Measurements from ENCODE around the gene ZMYND10.
"Not testable (repeated sequence)": the region's sequence is repeated elsewhere in the genome, so short reads cannot be mapped to it uniquely, and the experiment has no call there.

The ZMYND10 gene

GRCh38 chr3:50319894-50320625 is 25.5 kb downstream of the ZMYND10 start:
- Mint-ChIP-seq H3K27ac (no peak overlapping the region), H3K27me3 (ENCODE audit: low read depth) (no peaks in the 10 kb centered on the region), H3K9me3 (no peaks in the 10 kb centered on the region), H3K36me3 (ENCODE audit: low read depth) (peaks cover 7% of the 10 kb centered on the region), H3K4me3 (peak overlapping the region; percentile 90), H3K4me1 (ENCODE audit: low read depth) (peaks cover 36% of the 10 kb centered on the region)

DNA sequence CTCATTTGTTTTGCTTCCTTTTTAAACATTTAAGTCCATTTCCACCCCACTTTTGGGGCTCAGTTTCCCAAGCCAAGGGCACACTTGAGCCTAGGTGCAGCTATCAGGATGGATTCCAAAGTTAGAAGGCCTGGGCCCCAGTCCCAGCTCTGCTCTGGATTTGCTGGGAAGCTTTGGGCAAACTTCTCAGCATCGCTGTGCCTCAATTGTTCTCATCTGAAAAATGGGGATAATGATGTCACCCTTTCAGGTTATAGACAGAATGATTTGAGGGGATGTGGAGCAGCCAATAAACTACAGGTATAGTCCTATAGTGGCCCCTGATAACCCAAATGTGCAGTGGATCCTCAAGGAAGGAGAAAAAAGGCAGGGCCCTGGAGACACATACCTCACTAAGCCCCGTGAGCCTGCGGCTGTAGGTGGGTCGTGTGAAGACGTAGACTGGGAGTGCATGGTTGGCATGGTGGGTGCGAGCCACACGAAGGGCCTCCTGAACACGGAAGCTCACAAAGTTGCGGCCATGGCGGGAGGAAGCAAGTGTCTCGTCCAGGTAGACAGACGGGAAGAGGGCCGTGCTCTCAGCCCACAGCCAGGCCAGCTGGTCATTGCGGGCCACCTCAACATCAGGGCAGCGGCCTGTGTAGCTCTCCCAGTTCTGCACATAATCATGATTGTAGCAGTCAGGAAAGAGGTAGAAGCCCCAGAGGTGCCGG is 26.2 kb downstream of the ZMYND10 start:
- H3K9me3 Mint-ChIP-seq: no peaks in the 10 kb centered on the region
- H3K4me3 Mint-ChIP-seq: no peak overlapping the region
- peaks cover 32% of the 10 kb centered on the region for H3K4me1 Mint-ChIP-seq (ENCODE audit: low read depth)
- no peaks in the 10 kb centered on the region for H3K27me3 Mint-ChIP-seq (ENCODE audit: low read depth)
- no peak overlapping the region for H3K27ac Mint-ChIP-seq
- peaks cover 5% of the 10 kb centered on the region for H3K36me3 Mint-ChIP-seq (ENCODE audit: low read depth)

GRCh38 chr3:50318615-50319014 is 26.9 kb downstream of the ZMYND10 start:
- peaks cover 32% of the 10 kb centered on the region for H3K4me1 Mint-ChIP-seq (ENCODE audit: low read depth)
- no peak overlapping the region for H3K27ac Mint-ChIP-seq
- no peaks in the 10 kb centered on the region for H3K27me3 Mint-ChIP-seq (ENCODE audit: low read depth)
- H3K36me3 Mint-ChIP-seq (ENCODE audit: low read depth): peaks cover 7% of the 10 kb centered on the region
- H3K9me3 Mint-ChIP-seq: no peaks in the 10 kb centered on the region
- peak overlapping the region; percentile 31 for H3K4me3 Mint-ChIP-seq

DNA sequence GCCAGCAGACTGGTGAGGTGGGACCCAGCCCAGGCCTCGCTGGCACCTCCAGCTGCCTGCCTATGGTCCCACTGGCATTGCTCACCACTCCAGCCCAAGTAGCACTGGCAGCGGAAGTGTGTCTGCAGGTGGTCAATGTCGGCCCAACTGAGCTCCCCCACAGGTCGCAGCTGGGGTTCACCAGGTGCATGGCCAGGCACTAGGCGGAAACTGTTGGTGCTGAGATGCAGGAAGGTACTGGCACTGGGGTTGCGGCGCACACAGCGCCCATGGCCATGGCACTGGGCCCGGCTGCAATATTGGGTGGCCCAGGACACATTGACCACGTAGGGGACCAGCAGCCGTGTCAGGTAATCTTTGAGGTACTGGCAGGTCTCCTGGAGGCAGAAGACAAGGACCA is 27.4 kb downstream of the ZMYND10 start:
- Mint-ChIP-seq H3K9me3 (no peaks in the 10 kb centered on the region), H3K27ac (no peak overlapping the region), H3K4me3 (no peak overlapping the region), H3K36me3 (ENCODE audit: low read depth) (peaks cover 7% of the 10 kb centered on the region), H3K4me1 (ENCODE audit: low read depth) (peaks cover 31% of the 10 kb centered on the region), H3K27me3 (ENCODE audit: low read depth) (no peaks in the 10 kb centered on the region)

GRCh38 chr3:50317300-50317699 is 28.2 kb downstream of the ZMYND10 start:
- H3K4me1 Mint-ChIP-seq (ENCODE audit: low read depth): peaks cover 31% of the 10 kb centered on the region
- no peak overlapping the region for H3K4me3 Mint-ChIP-seq
- H3K27me3 Mint-ChIP-seq (ENCODE audit: low read depth): no peaks in the 10 kb centered on the region
- H3K9me3 Mint-ChIP-seq: no peaks in the 10 kb centered on the region
- peaks cover 7% of the 10 kb centered on the region for H3K36me3 Mint-ChIP-seq (ENCODE audit: low read depth)
- no peak overlapping the region for H3K27ac Mint-ChIP-seq

DNA sequence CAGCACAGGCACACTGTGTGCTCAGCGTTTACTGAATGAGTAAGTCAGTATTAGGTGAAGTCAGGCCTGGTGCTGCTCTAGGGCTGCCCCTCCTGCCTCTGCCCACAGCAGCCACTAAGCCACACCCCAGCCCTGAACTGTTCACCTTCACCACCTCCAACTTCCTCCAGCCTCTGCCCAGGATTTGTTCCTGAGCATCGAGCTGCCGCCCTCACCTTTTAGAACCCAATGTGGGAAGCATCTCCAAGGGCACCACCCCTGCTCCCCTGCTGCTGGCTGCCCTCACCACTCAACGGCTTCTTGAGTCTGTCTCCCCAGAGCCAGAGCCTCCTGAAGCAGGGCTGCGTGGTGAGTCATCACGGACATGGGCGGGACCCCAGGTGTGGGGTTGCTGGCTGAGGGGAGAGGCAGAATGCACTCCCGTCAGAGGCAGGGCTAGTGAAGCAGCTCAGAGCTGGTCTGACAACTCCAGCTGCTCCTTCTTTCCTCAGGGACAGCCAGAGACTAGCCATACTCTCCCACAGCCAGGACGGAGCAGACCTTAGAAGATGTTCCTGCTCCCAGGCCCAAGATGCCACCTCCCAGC is 28.8 kb downstream of the ZMYND10 start:
- Mint-ChIP-seq H3K27me3 (ENCODE audit: low read depth) (no peaks in the 10 kb centered on the region), H3K4me3 (peak overlapping the region; percentile 10), H3K4me1 (ENCODE audit: low read depth) (peaks cover 31% of the 10 kb centered on the region), H3K9me3 (no peaks in the 10 kb centered on the region), H3K27ac (peak overlapping the region; percentile 71), H3K36me3 (ENCODE audit: low read depth) (peaks cover 7% of the 10 kb centered on the region)

GRCh38 chr3:50314816-50315215 is 30.7 kb downstream of the ZMYND10 start:
- no peak overlapping the region for H3K4me3 Mint-ChIP-seq
- peaks cover 24% of the 10 kb centered on the region for H3K4me1 Mint-ChIP-seq (ENCODE audit: low read depth)
- H3K36me3 Mint-ChIP-seq (ENCODE audit: low read depth): peaks cover 7% of the 10 kb centered on the region
- no peaks in the 10 kb centered on the region for H3K9me3 Mint-ChIP-seq
- H3K27me3 Mint-ChIP-seq (ENCODE audit: low read depth): no peaks in the 10 kb centered on the region
- peak overlapping the region; percentile 41 for H3K27ac Mint-ChIP-seq

DNA sequence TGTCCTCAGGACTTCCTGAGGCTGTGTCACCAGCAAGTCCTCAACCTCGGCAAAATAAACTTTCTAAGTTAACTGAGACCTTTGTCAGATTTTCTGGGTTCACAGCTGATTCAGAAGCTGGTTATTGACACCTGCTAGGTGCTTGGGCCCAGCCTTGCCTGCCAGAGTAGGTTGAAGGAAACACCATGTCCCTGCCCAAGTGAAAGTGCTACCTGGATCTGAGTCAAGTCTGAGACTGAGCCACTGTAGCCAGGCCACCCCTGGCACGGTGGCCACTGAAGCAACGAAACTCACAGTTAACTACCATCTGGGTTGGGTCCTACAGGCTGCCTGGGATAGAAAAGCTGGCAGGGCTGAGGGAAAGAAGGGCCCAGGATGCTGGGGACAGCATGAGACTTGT is 31.2 kb downstream of the ZMYND10 start:
- Mint-ChIP-seq H3K27ac (no peak overlapping the region), H3K4me3 (no peak overlapping the region), H3K4me1 (ENCODE audit: low read depth) (peaks cover 21% of the 10 kb centered on the region), H3K36me3 (ENCODE audit: low read depth) (peaks cover 7% of the 10 kb centered on the region), H3K27me3 (ENCODE audit: low read depth) (no peaks in the 10 kb centered on the region), H3K9me3 (no peaks in the 10 kb centered on the region)

GRCh38 chr3:50312041-50312440 is 33.5 kb downstream of the ZMYND10 start:
- not testable (repeated sequence) for H3K9me3 Mint-ChIP-seq; H3K36me3 Mint-ChIP-seq (ENCODE audit: low read depth); H3K27me3 Mint-ChIP-seq (ENCODE audit: low read depth); H3K4me3 Mint-ChIP-seq; H3K27ac Mint-ChIP-seq
- H3K4me1 Mint-ChIP-seq (ENCODE audit: low read depth): peaks cover 13% of the 10 kb centered on the region

GRCh38 chr3:50304601-50305000 is 40.9 kb downstream of the ZMYND10 start:
- Mint-ChIP-seq H3K4me1 (ENCODE audit: low read depth) (peaks cover 9% of the 10 kb centered on the region), H3K36me3 (ENCODE audit: low read depth) (no peaks in the 10 kb centered on the region), H3K4me3 (no peak overlapping the region), H3K9me3 (no peaks in the 10 kb centered on the region), H3K27me3 (ENCODE audit: low read depth) (no peaks in the 10 kb centered on the region), H3K27ac (no peak overlapping the region)

DNA sequence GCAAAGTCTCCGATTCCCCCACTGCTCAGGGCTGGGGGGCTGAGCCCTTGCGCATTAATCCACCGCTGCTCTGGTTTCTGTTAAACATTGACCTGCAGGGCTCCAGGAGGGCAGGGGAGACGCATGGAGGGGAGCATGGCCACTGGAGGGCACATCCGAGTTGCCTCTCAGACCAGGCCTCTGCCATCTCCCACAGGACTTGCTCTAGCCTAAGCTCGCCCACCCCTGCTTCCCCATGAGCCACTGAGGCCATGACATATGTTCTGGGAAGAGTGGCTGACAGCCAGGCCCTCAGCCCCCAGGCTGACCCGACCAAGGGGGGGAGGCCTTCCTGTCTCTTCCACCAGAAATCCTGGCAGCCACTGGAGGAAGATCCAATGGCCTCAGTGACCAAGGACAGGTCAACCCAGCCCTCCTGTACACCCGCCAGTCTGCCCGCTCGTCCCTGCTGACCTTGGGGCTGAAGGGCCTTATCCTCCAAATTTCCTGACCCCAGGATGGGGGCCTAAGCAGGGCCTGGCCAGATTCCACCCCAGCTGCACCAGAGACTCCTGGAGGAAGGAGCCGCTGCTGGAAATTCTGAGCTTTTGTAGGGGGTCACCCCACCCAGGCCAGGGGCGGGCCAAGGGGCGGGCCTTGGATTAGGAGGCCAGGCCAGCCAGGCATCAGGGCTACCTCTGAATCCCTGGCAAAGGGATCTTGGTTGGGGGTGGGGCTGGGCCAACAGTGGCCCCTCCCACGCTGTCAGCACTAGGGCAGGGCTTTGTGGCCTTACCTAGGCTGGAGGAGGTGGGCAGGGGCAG is 42.3 kb downstream of the ZMYND10 start, which contains the start of gene HYAL1:
TSS of gene HYAL1 (minus strand) at position 562 of the 803 bp plus-strand sequence. CDS start 618 bp downstream, outside the sequence.
- H3K27ac Mint-ChIP-seq: no peak within 1 kb of the TSS
- H3K27me3 Mint-ChIP-seq (ENCODE audit: low read depth): no peaks in the 10 kb centered on the region
- no peak within 1 kb of the TSS for H3K4me3 Mint-ChIP-seq
- H3K9me3 Mint-ChIP-seq: no peaks in the 10 kb centered on the region
- peaks cover 10% of the 10 kb centered on the region for H3K4me1 Mint-ChIP-seq (ENCODE audit: low read depth)
- peaks cover under 1% of the 10 kb centered on the region for H3K36me3 Mint-ChIP-seq (ENCODE audit: low read depth)

GRCh38 chr3:50302095-50303012 is 43.2 kb downstream of the ZMYND10 start:
- no peak overlapping the region for H3K4me3 Mint-ChIP-seq
- peaks cover 3% of the 10 kb centered on the region for H3K36me3 Mint-ChIP-seq (ENCODE audit: low read depth)
- no peaks in the 10 kb centered on the region for H3K9me3 Mint-ChIP-seq
- H3K4me1 Mint-ChIP-seq (ENCODE audit: low read depth): peaks cover 18% of the 10 kb centered on the region
- H3K27ac Mint-ChIP-seq: no peak overlapping the region
- H3K27me3 Mint-ChIP-seq (ENCODE audit: low read depth): no peaks in the 10 kb centered on the region

DNA sequence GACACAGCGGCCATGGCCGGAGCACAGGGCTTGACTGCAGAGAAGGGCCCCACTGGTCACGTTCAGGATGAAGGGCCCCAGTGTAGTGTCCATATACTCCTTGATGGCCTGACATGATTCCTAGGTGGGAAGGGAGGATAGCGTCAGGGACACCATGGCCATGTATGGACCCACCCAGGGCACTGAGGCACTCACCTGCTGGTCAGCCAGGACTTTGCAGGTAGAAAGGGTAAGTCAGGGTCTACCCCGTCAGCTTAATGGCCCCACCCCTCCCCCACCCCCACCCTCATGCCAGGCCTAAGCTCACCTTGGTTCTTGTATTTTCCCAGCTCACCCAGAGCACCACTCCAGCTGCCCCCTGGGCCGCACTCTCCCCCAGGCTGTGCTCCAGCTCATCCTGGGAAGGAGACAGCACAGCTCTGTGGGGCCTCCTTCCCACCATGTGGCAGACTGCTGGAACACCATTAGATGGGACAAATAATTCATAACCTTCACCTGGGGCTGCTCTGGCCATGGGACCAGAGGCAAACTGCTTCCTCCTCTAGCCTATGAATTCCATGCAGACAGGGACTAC is 44.8 kb downstream of the ZMYND10 start:
- H3K36me3 Mint-ChIP-seq (ENCODE audit: low read depth): peaks cover 3% of the 10 kb centered on the region
- H3K4me3 Mint-ChIP-seq: peak overlapping the region; percentile 96
- H3K4me1 Mint-ChIP-seq (ENCODE audit: low read depth): peaks cover 24% of the 10 kb centered on the region
- H3K9me3 Mint-ChIP-seq: no peaks in the 10 kb centered on the region
- no peaks in the 10 kb centered on the region for H3K27me3 Mint-ChIP-seq (ENCODE audit: low read depth)
- peak overlapping the region; percentile 95 for H3K27ac Mint-ChIP-seq
